H9 (cell line): ENCODE data around the gene NDUFA9. TPM values are rescaled to one million over a fixed set of nuclear protein-coding genes. Genes with fewer than 3 reads are reported as not detected.

Experiments used
- DNase-seq: peaks from one replicate; pipeline ENCODE4 v3.0.0-alpha.2; 2017
- H2AFZ ChIP-seq: one replicate; pipeline ENCODE4 v1.6.1; 2013; ENCODE audit warnings: mild to moderate bottlenecking, low read length, control low read depth, moderate library complexity
- H2AK5ac ChIP-seq: 2 replicates; pipeline ENCODE4 v1.6.1; 2013; ENCODE audit warnings: low read length, control low read depth, mixed read lengths; ENCODE audit not compliant: insufficient read length
- H2BK120ac ChIP-seq: one replicate; pipeline ENCODE4 v1.6.1; 2013; ENCODE audit warnings: low read depth, mild to moderate bottlenecking, low read length, control low read depth, inconsistent platforms; ENCODE audit not compliant: poor library complexity, severe bottlenecking
- H2BK12ac ChIP-seq: 2 replicates; pipeline ENCODE4 v1.6.1; 2013; ENCODE audit warnings: low read length, control low read depth, mixed read lengths, low read depth; ENCODE audit not compliant: insufficient read length
- H2BK15ac ChIP-seq: 2 replicates; pipeline ENCODE4 v1.6.1; 2013; ENCODE audit warnings: low read depth, low read length, control low read depth
- H2BK20ac ChIP-seq: one replicate; pipeline ENCODE4 v1.6.1; 2013; ENCODE audit warnings: low read depth, mild to moderate bottlenecking, low read length, control low read depth, inconsistent platforms; ENCODE audit not compliant: poor library complexity, severe bottlenecking
- H2BK5ac ChIP-seq: 2 replicates; pipeline ENCODE4 v1.6.1; 2013; ENCODE audit warnings: low read length, control low read depth, mixed read lengths; ENCODE audit not compliant: insufficient read length
- H3K14ac ChIP-seq: 2 replicates; pipeline ENCODE4 v1.6.1; 2013; ENCODE audit warnings: low read length, control low read depth; ENCODE audit not compliant: insufficient read depth
- H3K18ac ChIP-seq: 2 replicates; pipeline ENCODE4 v1.6.1; 2013; ENCODE audit warnings: low read depth, mild to moderate bottlenecking, mixed read lengths, low read length, control low read depth; ENCODE audit not compliant: insufficient read length
- H3K23ac ChIP-seq: 2 replicates; pipeline ENCODE4 v1.6.1; 2013; ENCODE audit warnings: low read length, control low read depth, mixed read lengths, low read depth; ENCODE audit not compliant: insufficient read length
- H3K23me2 ChIP-seq: 2 replicates; pipeline ENCODE4 v1.6.1; 2013; ENCODE audit warnings: low read depth, mild to moderate bottlenecking, mixed read lengths, low read length, control low read depth; ENCODE audit not compliant: insufficient read length, poor library complexity, severe bottlenecking
- H3K27ac ChIP-seq: 2 replicates; pipeline ENCODE4 v1.5.1; 2013; ENCODE audit warnings: low read length, control low read depth, mixed read lengths, low read depth; ENCODE audit not compliant: insufficient read length
- H3K27me3 ChIP-seq: 2 replicates; pipeline ENCODE4 v1.6.1; 2013; ENCODE audit warnings: low read length, control low read depth, inconsistent platforms; ENCODE audit not compliant: insufficient read depth
- H3K4ac ChIP-seq: 2 replicates; pipeline ENCODE4 v1.6.1; 2013; ENCODE audit warnings: low read depth, mild to moderate bottlenecking, control low read depth, inconsistent platforms, low read length, moderate library complexity
- H3K4me1 ChIP-seq: 2 replicates; pipeline ENCODE4 v1.6.1; 2013; ENCODE audit warnings: low read length, control low read depth, inconsistent platforms; ENCODE audit not compliant: insufficient read depth
- H3K4me2 ChIP-seq: 2 replicates; pipeline ENCODE4 v1.6.1; 2013; ENCODE audit warnings: low read length, control low read depth, mixed read lengths; ENCODE audit not compliant: insufficient read length, insufficient read depth
- H3K56ac ChIP-seq: 2 replicates; pipeline ENCODE4 v1.6.1; 2013; ENCODE audit warnings: low read depth, mild to moderate bottlenecking, mixed read lengths, low read length, control low read depth; ENCODE audit not compliant: insufficient read length
- H3K79me1 ChIP-seq: 2 replicates; pipeline ENCODE4 v1.6.1; 2013; ENCODE audit warnings: low read depth, mild to moderate bottlenecking, moderate library complexity, low read length, control low read depth, inconsistent platforms; ENCODE audit not compliant: insufficient read depth, poor library complexity, severe bottlenecking
- H3K79me2 ChIP-seq: 2 replicates; pipeline ENCODE4 v1.6.1; 2013; ENCODE audit warnings: low read length, control low read depth, inconsistent platforms; ENCODE audit not compliant: insufficient read depth
- H3K9ac ChIP-seq: 2 replicates; pipeline ENCODE4 v1.6.1; 2013; ENCODE audit warnings: low read length, control low read depth, mixed read lengths; ENCODE audit not compliant: insufficient read length; ENCODE audit errors: extremely low read depth
- H3K9me3 ChIP-seq: one replicate; pipeline ENCODE4 v1.6.1; 2013; ENCODE audit warnings: low read depth, low read length, inconsistent platforms; ENCODE audit not compliant: control insufficient read depth
- H3T11ph ChIP-seq: one replicate; pipeline ENCODE4 v1.6.1; 2013; ENCODE audit warnings: mild to moderate bottlenecking, low read length, control low read depth, inconsistent platforms
- H4K20me1 ChIP-seq: one replicate; pipeline ENCODE4 v1.6.1; 2013; ENCODE audit not compliant: control insufficient read depth, insufficient read length, insufficient read depth
- H4K5ac ChIP-seq: 2 replicates; pipeline ENCODE4 v1.6.1; 2013; ENCODE audit warnings: low read depth, mild to moderate bottlenecking, mixed read lengths, low read length, control low read depth; ENCODE audit not compliant: insufficient read length
- H4K8ac ChIP-seq: replicated peaks from 2 replicates; pipeline ENCODE4 v1.6.1; 2013; ENCODE audit warnings: low read length, control low read depth, mixed read lengths, low read depth; ENCODE audit not compliant: insufficient read length
- H4K91ac ChIP-seq: 2 replicates; pipeline ENCODE4 v1.6.1; 2013; ENCODE audit warnings: low read depth, mild to moderate bottlenecking, moderate library complexity, mixed read lengths, low read length, control low read depth; ENCODE audit not compliant: insufficient read length
- H3K27ac Mint-ChIP-seq, 3 experiments: 2 replicates in 2 of 3; 3 replicates in 1 of 3; pipeline ENCODE4 v1.8.0; 2020 to 2021; ENCODE audit warnings: mixed read lengths in 3 of 3, mild to moderate bottlenecking in 1 of 3, moderate library complexity in 1 of 3
- H3K27me3 Mint-ChIP-seq: 2 replicates; pipeline ENCODE4 v1.8.0; 2021; ENCODE audit warnings: low read depth, mild to moderate bottlenecking, moderate library complexity, mixed read lengths
- H3K36me3 Mint-ChIP-seq, 3 experiments: 2 replicates in 2 of 3; 3 replicates in 1 of 3; pipeline ENCODE4 v1.8.0; 2020 to 2021; ENCODE audit warnings: low read depth in 3 of 3, mixed read lengths in 3 of 3; ENCODE audit not compliant: insufficient read depth in 1 of 3
- H3K4me1 Mint-ChIP-seq, 2 experiments: 2 replicates each; pipeline ENCODE4 v1.8.0; 2020; ENCODE audit warnings: mixed read lengths in 2 of 2
- H3K4me3 Mint-ChIP-seq, 2 experiments: 2 replicates in 1 of 2; 3 replicates in 1 of 2; pipeline ENCODE4 v1.8.0; 2020 to 2021; ENCODE audit warnings: mild to moderate bottlenecking in 2 of 2, mixed read lengths in 2 of 2, moderate library complexity in 1 of 2
- H3K9me3 Mint-ChIP-seq, 2 experiments: 2 replicates in 1 of 2; 3 replicates in 1 of 2; pipeline ENCODE4 v1.8.0; 2020; ENCODE audit warnings: mild to moderate bottlenecking in 2 of 2, mixed read lengths in 2 of 2, moderate library complexity in 1 of 2
- CTCF ChIP-seq: fragments of 200-600 bp; sonication (generic); conservative IDR thresholded peaks from 3 replicates; pipeline ENCODE4 v1.8.0; 2021; ENCODE audit warnings: antibody characterized with exemption, mild to moderate bottlenecking
- WGBS: extraction: QIAGEN DNeasy Blood & Tissue Kit; methylation state at CpG from one replicate; pipeline ENCODE4 v1.1.7; 2013; ENCODE audit warnings: missing lambda C conversion rate, low lambda C conversion rate, mixed read lengths; ENCODE audit not compliant: insufficient read length; ENCODE audit errors: extremely low coverage; 5-methylcytosine and 5-hydroxymethylcytosine counted together
- total RNA-seq: library from RNA; stranded (reverse); gene quantifications from 2 replicates; pipeline ENCODE4 v1.2.1, GENCODE V29; 2021

NDUFA9 gene
- total RNA-seq, 1 experiment from 2014 or later = 83.9 TPM

GRCh38 chr12:4690760-4691159, 41.8 kb downstream of the NDUFA9 start:
- H2BK120ac ChIP-seq = no peak overlapping the region
- Mint-ChIP-seq H3K27me3 (no peaks in the 10 kb centered on the region), H3K27ac (no peak overlapping the region), H3K36me3 (peaks cover 22 to 64% (median 31%) of the 10 kb centered on the region in 3 experiments; a peak in 6 of 7 replicates), H3K9me3 (no peaks in the 10 kb centered on the region; a peak in 1 of 5 replicates), H3K4me3 (no peak overlapping the region), H3K4me1 (no peaks in the 10 kb centered on the region)
- no peak overlapping the region for H3K27ac ChIP-seq
- no peaks in the 10 kb centered on the region for H3K23me2 ChIP-seq
- H3K9me3 ChIP-seq = no peaks in the 10 kb centered on the region
- no peaks in the 10 kb centered on the region for H4K20me1 ChIP-seq
- H2BK5ac ChIP-seq = no peak overlapping the region
- H2AK5ac ChIP-seq = no peak overlapping the region
- H3K56ac ChIP-seq = no peak overlapping the region
- no peaks in the 10 kb centered on the region for H3K27me3 ChIP-seq
- H3K4ac ChIP-seq = no peak overlapping the region
- H2BK20ac ChIP-seq = no peak overlapping the region
- no peak overlapping the region for H3K9ac ChIP-seq
- TF ChIP-seq CTCF = no peak
- no peak overlapping the region for H4K5ac ChIP-seq
- H3K4me1 ChIP-seq = no peaks in the 10 kb centered on the region
- no peak overlapping the region for H2BK15ac ChIP-seq
- H3K18ac ChIP-seq = no peak overlapping the region
- no CpG with 5 or more reads among the region's 5 CpGs for WGBS
- H3K79me2 ChIP-seq = no peaks in the 10 kb centered on the region
- no peak overlapping the region for H3K23ac ChIP-seq
- no peak overlapping the region for H4K8ac ChIP-seq
- DNase-seq = no peak
- H2AFZ ChIP-seq = no peak overlapping the region
- no peak overlapping the region for H4K91ac ChIP-seq
- H3K4me2 ChIP-seq = no peak overlapping the region
- no peak overlapping the region for H3K14ac ChIP-seq
- no peaks in the 10 kb centered on the region for H3K79me1 ChIP-seq
- H2BK12ac ChIP-seq = no peak overlapping the region
- no peak overlapping the region for H3T11ph ChIP-seq

Other genes starting within 250 kb of the NDUFA9 start
- not detected in 2 replicates for gene FGF6, start 203.3 kb upstream of the NDUFA9 start, total RNA-seq
- 55.4 and 59.4 TPM in 2 replicates for gene RAD51AP1, start 110.2 kb upstream of the NDUFA9 start, total RNA-seq
- 15.5 and 18.0 TPM in 2 replicates for gene DYRK4, start 86.9 kb upstream of the NDUFA9 start, total RNA-seq
- gene AKAP3, start 63 bp upstream of the NDUFA9 start, total RNA-seq = 1.3 TPM in 2 replicates
- 5.4 and 5.9 TPM in 2 replicates for gene GALNT8, start 71.3 kb downstream of the NDUFA9 start, total RNA-seq